Mucosa of descending colon (tissue), 3 donors: Measurements from ENCODE around the gene DDX27. TPM values are rescaled to one million over a fixed set of nuclear protein-coding genes. Genes with fewer than 3 reads are reported as not detected.

Experiments
- ATAC-seq: fragments of 200-7000 bp; cut with Tn5 transposase; one replicate; pipeline ENCODE4 v1.9.1; 2020; ENCODE audit warnings: mild to moderate bottlenecking, moderate library complexity
- DNase-seq, 3 donors: peaks; one replicate each; pipeline ENCODE4 v3.0.0-alpha.2; 2020
- H3K36me3 ChIP-seq: fragments of 200-600 bp; one replicate; pipeline ENCODE4 v1.8.0; 2021; ENCODE audit warnings: low read depth, mild to moderate bottlenecking
- H3K4me1 ChIP-seq: fragments of 200-600 bp; one replicate; pipeline ENCODE4 v1.8.0; 2021; ENCODE audit warnings: low read depth, mild to moderate bottlenecking
- H3K4me3 ChIP-seq: fragments of 200-600 bp; one replicate; pipeline ENCODE4 v1.8.0; 2021; ENCODE audit warnings: mild to moderate bottlenecking
- H3K9me3 ChIP-seq: fragments of 200-600 bp; one replicate; pipeline ENCODE4 v1.8.0; 2021; ENCODE audit warnings: mild to moderate bottlenecking
- intact Hi-C, 2 donors: fragments of 100-400 bp; cut with DNase I in 1 of 2; cut with micrococcal nuclease in 1 of 2; formaldehyde crosslinking; loops; one replicate each; pipeline versions ENCODE4 v1.11.0 to v1.11.1; 2022; cut with DNase I, micrococcal nuclease
- total RNA-seq, 3 donors: library from RNA; stranded (reverse); fragmentation: NEBNext Ultra II Directional in 2 of 3; extraction: Animal tissue kit (Norgen Biotek cat#: 25700) in 2 of 3; gene quantifications; one replicate each; pipeline versions ENCODE4 v1.2.1 to v1.2.4, GENCODE V29; 2021 to 2023
- TF ChIP-seq, protein P1 (sequence below): fragments of 200-600 bp; IDR thresholded peaks from one replicate; pipeline ENCODE4 v1.8.0; 2022; ENCODE audit warnings: antibody characterized with exemption, mild to moderate bottlenecking
- donor health status: DM: no; HTN: no; CAD: no; lungs with moderate emphysema.
- donor health status: DM: no; HTN: no; CAD: no.
- donor health status: DM: no; HTN: yes; CAD: no.

Gene DDX27
- total RNA-seq, 3 donors from 2014 or later, result 27.1 to 32.8 (median 32.5) TPM

DNA sequence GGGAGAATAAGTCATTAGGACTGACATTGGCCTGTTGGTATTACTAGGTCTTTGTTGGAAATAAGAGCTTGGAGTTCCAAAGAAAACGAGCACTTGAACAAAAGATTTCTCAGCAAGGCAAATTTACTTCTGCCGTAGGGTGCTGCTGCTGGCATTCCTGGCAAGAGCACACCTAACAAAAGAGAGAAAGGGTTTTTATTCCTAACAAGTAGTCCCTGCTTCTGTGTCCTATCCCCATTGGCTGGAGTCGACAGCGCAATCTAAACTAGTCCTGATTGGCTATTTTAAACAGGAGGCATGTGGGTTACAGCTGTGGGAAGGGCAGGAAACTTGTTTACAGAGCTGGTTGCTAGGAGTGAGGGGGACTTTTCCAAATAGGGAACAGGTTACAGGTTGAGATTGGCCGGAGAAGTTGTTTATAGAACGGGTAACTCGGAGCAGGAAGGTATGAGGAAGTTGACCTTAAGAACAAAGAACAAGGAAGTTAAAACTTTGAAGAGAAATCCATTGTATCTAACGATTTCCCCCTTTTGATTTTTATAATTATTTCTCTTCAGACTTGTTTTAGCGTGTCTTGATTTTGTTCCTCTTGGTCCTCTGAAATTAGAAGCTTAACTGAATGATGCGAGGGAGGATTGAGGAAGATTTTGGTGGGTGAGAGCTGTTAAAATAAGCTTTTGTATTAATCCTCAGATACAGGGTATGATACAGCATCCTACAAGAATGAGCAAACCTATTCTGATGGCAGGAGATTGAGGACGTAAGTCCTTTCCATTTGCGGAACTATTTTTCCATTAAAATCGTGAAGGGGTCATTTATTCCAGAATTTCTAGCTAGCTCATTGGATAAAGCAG lies 62.1 kb downstream of the DDX27 start:
- Histone ChIP-seq H3K9me3 (peaks cover 66% of the 10 kb centered on the region), H3K36me3 (peaks cover 56% of the 10 kb centered on the region), H3K4me3 (no peak overlapping the region), H3K4me1 (peaks cover 20% of the 10 kb centered on the region)
- ATAC-seq, result no peak
- no peak for DNase-seq
- TF ChIP-seq, protein P1, sequence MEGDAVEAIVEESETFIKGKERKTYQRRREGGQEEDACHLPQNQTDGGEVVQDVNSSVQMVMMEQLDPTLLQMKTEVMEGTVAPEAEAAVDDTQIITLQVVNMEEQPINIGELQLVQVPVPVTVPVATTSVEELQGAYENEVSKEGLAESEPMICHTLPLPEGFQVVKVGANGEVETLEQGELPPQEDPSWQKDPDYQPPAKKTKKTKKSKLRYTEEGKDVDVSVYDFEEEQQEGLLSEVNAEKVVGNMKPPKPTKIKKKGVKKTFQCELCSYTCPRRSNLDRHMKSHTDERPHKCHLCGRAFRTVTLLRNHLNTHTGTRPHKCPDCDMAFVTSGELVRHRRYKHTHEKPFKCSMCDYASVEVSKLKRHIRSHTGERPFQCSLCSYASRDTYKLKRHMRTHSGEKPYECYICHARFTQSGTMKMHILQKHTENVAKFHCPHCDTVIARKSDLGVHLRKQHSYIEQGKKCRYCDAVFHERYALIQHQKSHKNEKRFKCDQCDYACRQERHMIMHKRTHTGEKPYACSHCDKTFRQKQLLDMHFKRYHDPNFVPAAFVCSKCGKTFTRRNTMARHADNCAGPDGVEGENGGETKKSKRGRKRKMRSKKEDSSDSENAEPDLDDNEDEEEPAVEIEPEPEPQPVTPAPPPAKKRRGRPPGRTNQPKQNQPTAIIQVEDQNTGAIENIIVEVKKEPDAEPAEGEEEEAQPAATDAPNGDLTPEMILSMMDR, result no peak
- intact Hi-C loops, result no loop called here

DNA sequence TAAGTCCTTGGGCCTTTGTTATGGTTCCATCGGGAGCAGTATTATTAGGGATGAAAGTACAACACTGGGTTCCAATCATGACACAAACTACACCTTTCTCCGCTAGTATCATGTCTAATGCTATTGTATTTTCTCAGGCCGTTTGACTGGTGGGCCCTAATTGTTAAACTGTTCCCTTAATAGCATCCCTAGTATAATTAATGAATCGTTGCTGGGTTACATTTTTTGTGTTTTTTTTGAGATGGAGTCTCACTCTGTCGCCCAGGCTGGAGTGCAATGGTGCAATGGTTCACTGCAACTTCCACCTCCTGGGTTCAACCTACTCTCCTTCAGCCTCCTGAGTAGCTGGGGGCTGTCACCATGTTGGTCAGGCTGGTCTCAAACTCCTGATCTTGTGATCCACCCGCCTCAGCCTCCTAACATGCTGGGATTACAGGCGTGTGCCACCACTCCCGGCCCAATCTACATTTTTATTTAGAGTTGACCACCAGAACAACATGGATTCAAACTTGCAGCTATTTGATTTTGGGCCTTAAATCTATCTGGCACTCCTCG lies 62.8 kb downstream of the DDX27 start:
- intact Hi-C loops, result no loop called here
- H3K4me3 ChIP-seq, result no peak overlapping the region
- DNase-seq (no peak), ATAC-seq (no peak)
- peaks cover 63% of the 10 kb centered on the region for H3K36me3 ChIP-seq
- TF ChIP-seq, protein P1, result no peak
- H3K9me3 ChIP-seq, result peaks cover 73% of the 10 kb centered on the region
- peaks cover 15% of the 10 kb centered on the region for H3K4me1 ChIP-seq

DNA sequence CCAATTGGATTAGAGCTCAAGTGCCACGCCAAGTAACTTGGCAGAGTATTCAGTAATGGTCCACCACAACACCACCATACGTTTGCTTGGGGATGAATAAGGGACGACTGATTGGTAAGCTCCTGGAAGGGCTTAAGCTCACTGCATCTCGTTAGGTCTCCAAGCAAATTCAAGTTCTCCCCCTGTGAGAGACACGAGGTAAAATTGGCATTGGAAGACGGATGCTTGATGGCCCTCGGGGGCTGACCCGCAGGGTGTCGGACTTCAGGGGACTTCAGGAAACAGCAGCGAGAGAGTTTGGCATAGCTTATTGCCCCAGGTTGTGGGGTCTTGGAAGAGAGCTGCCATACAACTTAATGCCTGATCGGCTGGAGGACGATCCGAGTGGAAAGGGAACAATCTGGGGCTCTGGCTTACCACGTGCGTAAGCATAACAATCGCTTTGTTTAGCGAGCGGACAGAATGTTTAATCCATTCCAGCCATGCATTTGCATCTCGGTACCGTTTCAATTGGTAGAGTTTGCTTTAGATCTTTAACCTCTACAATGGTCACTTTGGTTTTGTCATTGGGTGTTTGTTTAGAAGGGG lies 63.5 kb downstream of the DDX27 start:
- ATAC-seq (no peak), DNase-seq (no peak)
- peaks cover 15% of the 10 kb centered on the region for H3K4me1 ChIP-seq
- H3K9me3 ChIP-seq, result peaks cover 79% of the 10 kb centered on the region
- TF ChIP-seq, protein P1, result no peak
- H3K4me3 ChIP-seq, result no peak overlapping the region
- intact Hi-C loops, result no loop called here
- peaks cover 64% of the 10 kb centered on the region for H3K36me3 ChIP-seq

DNA sequence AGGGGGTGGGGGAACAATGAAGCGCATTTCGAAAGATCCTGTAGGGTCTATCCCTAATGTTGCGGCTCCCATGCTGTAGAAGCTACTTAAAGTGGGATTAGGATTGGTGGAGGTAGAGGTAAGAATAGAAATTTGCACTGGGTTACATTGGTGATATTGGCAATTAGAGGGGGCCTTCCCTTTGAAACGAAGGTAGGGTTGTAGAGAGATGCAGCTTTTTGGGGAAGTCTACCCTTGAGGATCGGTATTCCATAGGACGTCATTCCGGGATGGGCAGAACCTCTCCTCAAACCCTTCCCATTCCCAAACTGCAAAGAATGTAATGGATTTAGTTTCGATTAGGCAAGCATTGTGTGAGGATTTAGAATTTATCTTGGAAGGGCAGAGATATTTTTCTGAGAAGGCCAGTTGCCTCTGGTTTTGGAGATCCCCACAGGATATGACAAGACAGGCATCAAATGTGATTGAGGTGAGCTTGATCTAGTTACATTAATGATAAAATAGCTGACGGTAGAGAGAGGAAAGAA lies 64.0 kb downstream of the DDX27 start:
- Histone ChIP-seq H3K36me3 (peaks cover 64% of the 10 kb centered on the region), H3K4me3 (no peak overlapping the region), H3K9me3 (peaks cover 79% of the 10 kb centered on the region), H3K4me1 (peaks cover 21% of the 10 kb centered on the region)
- DNase-seq (no peak), ATAC-seq (no peak)
- intact Hi-C loops, result no loop called here
- TF ChIP-seq, protein P1, result no peak

DNA sequence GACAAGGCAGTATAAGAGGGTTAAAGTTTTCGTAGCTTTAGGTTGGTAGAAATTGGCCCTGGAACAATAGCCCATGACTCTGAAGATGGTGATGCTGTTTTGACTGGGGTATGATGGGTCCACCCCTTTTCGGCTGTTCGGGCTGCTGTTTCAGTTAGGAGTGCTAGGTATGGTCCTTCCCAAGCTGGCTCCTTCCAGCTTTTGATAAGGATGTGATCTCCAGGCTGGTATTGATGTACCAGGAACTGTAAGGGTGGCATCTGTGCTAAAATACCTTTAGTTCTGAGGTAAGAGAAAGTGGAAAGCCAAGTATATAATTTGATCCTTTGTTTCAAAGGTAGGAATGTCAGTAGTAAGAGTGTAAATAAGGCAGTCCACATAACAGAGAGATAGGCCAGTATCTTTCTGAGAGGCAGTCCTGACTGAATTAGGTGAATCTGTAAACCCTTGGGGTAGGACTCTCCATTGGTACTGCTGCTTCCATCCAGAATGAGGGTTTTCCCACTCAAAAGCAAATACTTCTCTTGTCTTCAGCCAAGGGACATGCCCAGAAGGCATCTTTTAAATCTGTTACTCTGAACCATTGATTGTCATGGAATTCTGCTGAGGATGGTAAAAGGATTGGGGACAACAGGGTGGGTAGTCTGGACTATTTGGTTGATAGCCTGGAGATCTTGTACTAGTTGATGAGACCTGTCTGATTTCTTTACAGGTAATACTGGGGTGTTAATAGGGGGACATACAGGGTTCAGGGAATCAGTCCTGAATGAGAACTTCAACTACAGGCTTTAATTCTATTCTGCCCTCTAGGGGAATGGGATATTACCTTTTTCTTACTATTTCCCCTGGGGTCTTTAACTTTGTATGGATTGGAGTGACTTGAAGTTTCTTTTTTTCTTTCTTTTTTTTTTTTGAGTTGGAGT lies 64.7 kb downstream of the DDX27 start:
- Histone ChIP-seq H3K9me3 (peaks cover 79% of the 10 kb centered on the region), H3K36me3 (peaks cover 68% of the 10 kb centered on the region), H3K4me1 (peaks cover 22% of the 10 kb centered on the region), H3K4me3 (no peak overlapping the region)
- ATAC-seq (no peak), DNase-seq (no peak)
- TF ChIP-seq, protein P1, result no peak
- intact Hi-C loops, result no loop called here
